ENCODE data around the gene NPAS2. TPM values are rescaled to one million over a fixed set of nuclear protein-coding genes. Genes with fewer than 3 reads are reported as not detected.

Gene NPAS2
- total RNA-seq, 2 donors from 2014 or later: 39.2 to 49.4 TPM

DNA sequence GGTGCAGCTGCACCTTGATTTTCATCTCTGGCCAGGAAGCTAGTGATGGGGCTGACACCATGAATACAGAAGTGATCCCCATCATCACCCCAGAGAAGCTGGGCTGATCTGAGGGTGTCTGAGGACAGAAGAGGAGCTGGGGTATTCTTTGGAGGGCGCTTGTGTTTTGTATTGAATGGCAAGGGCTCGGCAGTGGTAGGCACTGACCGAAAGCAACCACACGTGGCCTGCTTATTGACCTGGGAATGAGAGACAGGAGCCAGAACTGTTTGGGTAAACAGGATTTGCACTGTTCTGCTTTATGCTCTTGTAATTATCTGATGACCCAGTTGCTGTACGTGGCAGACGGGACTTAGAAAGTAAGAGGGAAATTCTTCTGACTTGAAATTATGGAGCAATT lies 119.5 kb downstream of the NPAS2 start:
- H3K9me3 ChIP-seq: no peaks in the 10 kb centered on the region
- H3K36me3 ChIP-seq: peaks cover 9% of the 10 kb centered on the region
- TF ChIP-seq, protein P1, sequence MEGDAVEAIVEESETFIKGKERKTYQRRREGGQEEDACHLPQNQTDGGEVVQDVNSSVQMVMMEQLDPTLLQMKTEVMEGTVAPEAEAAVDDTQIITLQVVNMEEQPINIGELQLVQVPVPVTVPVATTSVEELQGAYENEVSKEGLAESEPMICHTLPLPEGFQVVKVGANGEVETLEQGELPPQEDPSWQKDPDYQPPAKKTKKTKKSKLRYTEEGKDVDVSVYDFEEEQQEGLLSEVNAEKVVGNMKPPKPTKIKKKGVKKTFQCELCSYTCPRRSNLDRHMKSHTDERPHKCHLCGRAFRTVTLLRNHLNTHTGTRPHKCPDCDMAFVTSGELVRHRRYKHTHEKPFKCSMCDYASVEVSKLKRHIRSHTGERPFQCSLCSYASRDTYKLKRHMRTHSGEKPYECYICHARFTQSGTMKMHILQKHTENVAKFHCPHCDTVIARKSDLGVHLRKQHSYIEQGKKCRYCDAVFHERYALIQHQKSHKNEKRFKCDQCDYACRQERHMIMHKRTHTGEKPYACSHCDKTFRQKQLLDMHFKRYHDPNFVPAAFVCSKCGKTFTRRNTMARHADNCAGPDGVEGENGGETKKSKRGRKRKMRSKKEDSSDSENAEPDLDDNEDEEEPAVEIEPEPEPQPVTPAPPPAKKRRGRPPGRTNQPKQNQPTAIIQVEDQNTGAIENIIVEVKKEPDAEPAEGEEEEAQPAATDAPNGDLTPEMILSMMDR (IDR thresholded peaks at IDR 0.05): no peak
- no peak overlapping the region for H3K4me3 ChIP-seq
- peak; percentile 4 for DNase-seq (ENCODE audit: low spot score)
- H3K27me3 ChIP-seq: no peaks in the 10 kb centered on the region
- no peak overlapping the region for H3K27ac ChIP-seq
- H3K4me1 ChIP-seq: peaks cover 0 to 36% of the 10 kb centered on the region in 2 donors

DNA sequence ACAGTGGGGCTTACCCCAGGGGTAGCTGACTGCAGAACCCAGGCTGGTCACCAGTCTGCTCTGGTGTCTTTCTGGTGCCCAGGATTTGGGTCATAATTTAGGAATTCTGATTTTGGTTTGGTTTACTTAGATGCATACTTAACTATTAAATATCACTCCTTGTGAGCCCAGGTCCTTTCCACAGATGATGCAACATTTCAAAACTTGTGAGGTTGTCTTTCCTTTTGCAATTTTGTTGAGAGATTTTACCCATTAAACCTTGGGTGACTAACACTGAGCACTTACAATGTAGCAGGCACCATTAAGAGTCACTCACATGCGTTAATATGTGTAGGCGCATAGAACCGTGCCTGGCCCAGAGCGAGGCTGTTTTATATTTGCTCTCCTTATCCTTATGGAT lies 120.3 kb downstream of the NPAS2 start:
- peak; percentile 30 for DNase-seq (ENCODE audit: low spot score)
- H3K27me3 ChIP-seq: no peaks in the 10 kb centered on the region
- H3K27ac ChIP-seq: no peak overlapping the region
- H3K4me3 ChIP-seq: no peak overlapping the region
- TF ChIP-seq, protein P1 (IDR thresholded peaks at IDR 0.05): no peak
- H3K36me3 ChIP-seq: peaks cover 9% of the 10 kb centered on the region
- H3K9me3 ChIP-seq: no peaks in the 10 kb centered on the region
- H3K4me1 ChIP-seq: peaks cover 0 to 28% of the 10 kb centered on the region in 2 donors

DNA sequence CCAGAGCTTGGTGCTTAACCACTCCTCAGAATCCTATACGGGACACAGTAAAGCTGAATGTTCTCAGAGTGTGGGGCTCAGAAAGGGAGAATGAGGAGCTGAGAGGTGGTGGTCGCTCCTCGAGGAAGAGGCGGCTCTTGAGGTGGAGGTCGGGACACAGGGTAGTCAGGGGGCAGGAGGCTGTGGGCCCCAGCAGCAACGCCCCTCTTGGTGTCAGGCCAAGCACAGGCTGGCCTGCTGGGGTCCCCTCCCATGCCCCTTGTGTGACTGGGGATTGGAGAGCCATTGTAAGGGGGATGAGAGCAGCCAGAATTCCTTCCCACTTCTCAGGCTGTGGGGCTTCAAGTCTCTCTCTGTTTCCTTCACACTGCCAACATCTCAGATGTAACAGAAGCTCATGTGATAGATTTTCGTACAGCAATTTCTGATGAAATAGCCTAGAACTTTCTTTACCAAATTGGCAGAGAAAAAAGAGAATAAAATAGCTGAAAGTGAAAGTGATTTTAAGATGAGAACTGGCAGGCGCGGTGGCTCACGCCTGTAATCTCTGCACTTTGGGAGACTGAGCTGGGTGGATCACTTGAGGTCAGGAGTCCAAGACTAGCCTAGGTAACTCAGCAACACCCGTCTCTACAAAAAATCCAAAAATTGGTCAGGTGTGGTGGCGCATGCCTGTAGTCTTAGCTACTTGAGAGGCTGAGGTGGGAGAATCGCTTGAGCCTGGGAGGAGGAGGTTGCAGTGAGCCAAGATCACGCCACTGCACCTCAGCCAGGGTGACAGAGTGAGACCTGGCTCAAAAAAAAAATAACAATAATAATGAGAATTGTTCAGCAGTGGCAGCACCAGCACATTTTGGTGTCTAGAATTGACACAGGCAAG lies 121.1 kb downstream of the NPAS2 start:
- H3K4me1 ChIP-seq: peaks cover 0 to 21% of the 10 kb centered on the region in 2 donors
- H3K27me3 ChIP-seq: no peaks in the 10 kb centered on the region
- H3K4me3 ChIP-seq: no peak overlapping the region
- DNase-seq (ENCODE audit: low spot score): peak; percentile 56
- peaks cover 9% of the 10 kb centered on the region for H3K36me3 ChIP-seq
- TF ChIP-seq, protein P1 (IDR thresholded peaks at IDR 0.05): no peak
- H3K9me3 ChIP-seq: no peaks in the 10 kb centered on the region
- no peak overlapping the region for H3K27ac ChIP-seq

DNA sequence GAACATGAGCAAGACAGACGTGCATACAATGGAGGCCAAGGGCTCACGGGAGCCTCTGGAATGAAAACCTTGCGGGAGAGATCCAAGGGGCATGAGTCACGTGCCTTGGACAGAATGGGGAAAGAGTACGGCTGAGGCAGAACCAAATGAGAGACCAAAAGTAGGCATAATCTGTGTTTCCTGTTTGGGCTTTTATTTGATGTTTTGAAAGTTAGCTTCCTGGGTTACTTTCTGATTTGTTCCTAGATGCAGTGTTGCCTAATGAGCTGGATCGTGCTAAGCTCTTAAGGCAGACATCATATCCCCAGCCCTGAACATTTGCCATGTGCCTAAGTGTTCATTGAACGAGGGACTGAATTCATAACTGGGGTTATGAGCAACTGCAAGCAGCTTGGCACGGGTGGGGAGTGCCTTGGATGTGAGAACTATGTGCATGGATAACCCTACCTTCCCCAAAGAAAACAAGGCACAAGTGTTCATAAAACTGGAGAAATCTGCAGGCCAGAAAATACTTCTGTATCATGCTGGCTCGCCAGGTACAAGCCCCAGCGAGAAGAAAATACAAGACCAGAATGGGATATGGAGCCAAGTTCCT lies 121.8 kb downstream of the NPAS2 start:
- no peak overlapping the region for H3K27ac ChIP-seq
- H3K36me3 ChIP-seq: peaks cover 9% of the 10 kb centered on the region
- no peak for DNase-seq (ENCODE audit: low spot score)
- peaks cover 0 to 14% of the 10 kb centered on the region in 2 donors for H3K4me1 ChIP-seq
- TF ChIP-seq, protein P1 (IDR thresholded peaks at IDR 0.05): no peak
- no peak overlapping the region for H3K4me3 ChIP-seq
- no peaks in the 10 kb centered on the region for H3K9me3 ChIP-seq
- H3K27me3 ChIP-seq: no peaks in the 10 kb centered on the region

DNA sequence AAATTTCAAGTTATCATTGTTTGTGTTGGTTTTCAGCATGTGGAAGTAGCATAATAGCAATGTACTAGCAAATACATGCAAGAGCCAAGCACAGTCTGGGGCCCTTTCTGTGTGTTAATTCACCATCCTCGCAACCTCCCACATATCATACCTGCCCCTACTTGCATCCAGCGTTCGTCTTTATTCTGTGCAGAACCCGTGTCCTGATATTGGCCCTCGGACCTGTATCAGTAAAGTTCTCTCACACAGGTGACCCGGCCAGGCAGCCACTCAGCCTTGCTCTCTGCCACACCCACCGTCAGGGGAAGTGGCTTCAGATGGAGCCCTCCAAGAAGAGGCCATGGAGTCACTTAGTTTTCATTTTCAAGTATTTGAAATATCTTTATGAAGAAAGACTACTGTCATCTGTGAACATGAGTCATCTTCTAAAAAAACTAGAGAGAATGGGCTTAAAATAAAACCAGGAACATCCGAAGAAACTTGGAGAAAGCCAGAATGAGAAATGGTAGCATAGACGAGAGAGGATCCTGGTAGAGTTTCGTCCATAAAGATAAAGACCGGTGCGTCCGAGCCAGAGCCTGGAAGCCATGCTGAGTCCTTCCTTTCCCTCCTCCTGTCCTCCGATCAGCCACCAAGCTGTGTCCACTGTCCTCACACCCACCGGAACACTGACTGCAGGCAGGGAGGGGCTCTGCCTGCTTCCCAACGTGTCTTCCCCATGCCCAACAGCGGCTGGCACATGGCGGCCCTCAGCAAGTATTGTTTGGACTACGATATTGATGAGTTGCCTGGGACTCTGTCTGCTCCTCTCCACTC lies 124.9 kb downstream of the NPAS2 start:
- H3K27ac ChIP-seq: no peak overlapping the region
- H3K36me3 ChIP-seq: peaks cover 9% of the 10 kb centered on the region
- no peaks in the 10 kb centered on the region for H3K27me3 ChIP-seq
- DNase-seq (ENCODE audit: low spot score): no peak
- no peak overlapping the region for H3K4me3 ChIP-seq
- H3K9me3 ChIP-seq: no peaks in the 10 kb centered on the region
- peaks cover 0 to 5% of the 10 kb centered on the region in 2 donors for H3K4me1 ChIP-seq
- TF ChIP-seq, protein P1 (IDR thresholded peaks at IDR 0.05): no peak

Measured in right atrium auricular region (tissue), 2 donors.